RWPE2 (cell line): ENCODE results near the gene ANKRD27.

Experiments
- ATAC-seq: fragments of 200-7000 bp; cut with Tn5 transposase; 3 replicates; pipeline ENCODE4 v1.9.1; 2021; ENCODE audit warnings: low read depth
- DNase-seq: peaks from one replicate; pipeline ENCODE4 v3.0.0-alpha.2; 2020; ENCODE audit warnings: low spot score
- H3K27ac ChIP-seq: fragments of 450-650 bp; 2 replicates; pipeline ENCODE4 v1.5.1; 2017; ENCODE audit warnings: mild to moderate bottlenecking; ENCODE audit not compliant: poor library complexity, severe bottlenecking
- H3K27me3 ChIP-seq: fragments of 250-450 bp; sonication (Bioruptor Pico); 2 replicates; pipeline ENCODE4 v1.5.1; 2021; ENCODE audit warnings: mild to moderate bottlenecking, moderate library complexity; ENCODE audit not compliant: insufficient read depth, poor library complexity, severe bottlenecking
- H3K36me3 ChIP-seq: fragments of 250-450 bp; sonication (Bioruptor Pico); 2 replicates; pipeline ENCODE4 v1.5.1; 2020; ENCODE audit warnings: low read depth, mild to moderate bottlenecking, moderate library complexity
- H3K4me1 ChIP-seq: fragments of 250-450 bp; sonication (Bioruptor Pico); 2 replicates; pipeline ENCODE4 v1.5.1; 2021; ENCODE audit warnings: mild to moderate bottlenecking, moderate library complexity; ENCODE audit not compliant: insufficient read depth, poor library complexity, severe bottlenecking
- H3K4me3 ChIP-seq: fragments of 250-450 bp; sonication (Bioruptor Pico); 2 replicates; pipeline ENCODE4 v1.5.1; 2021; ENCODE audit warnings: mild to moderate bottlenecking, moderate library complexity; ENCODE audit not compliant: severe bottlenecking
- H3K9me3 ChIP-seq: fragments of 250-450 bp; sonication (Bioruptor Pico); 2 replicates; pipeline ENCODE4 v1.5.1; 2021; ENCODE audit warnings: mild to moderate bottlenecking, moderate library complexity; ENCODE audit not compliant: severe bottlenecking
- CTCF ChIP-seq: fragments of 450-650 bp; IDR thresholded peaks from one replicate; pipeline ENCODE4 v1.5.1; 2017; ENCODE audit warnings: mild to moderate bottlenecking, moderate library complexity; ENCODE audit not compliant: poor library complexity, severe bottlenecking

ANKRD27 gene

GRCh38 chr19:32613008-32613407, 62.0 kb downstream of the ANKRD27 start:
- no peak for ATAC-seq
- no peak overlapping the region for H3K27ac ChIP-seq
- no peaks in the 10 kb centered on the region for H3K4me1 ChIP-seq
- DNase-seq = no peak
- H3K4me3 ChIP-seq = no peak overlapping the region
- H3K36me3 ChIP-seq = peaks cover 57% of the 10 kb centered on the region
- H3K27me3 ChIP-seq = no peaks in the 10 kb centered on the region
- TF ChIP-seq CTCF = no peak
- H3K9me3 ChIP-seq = no peaks in the 10 kb centered on the region

- TF ChIP-seq CTCF = no peak
- ATAC-seq = no peak
- Histone ChIP-seq H3K4me1 (no peaks in the 10 kb centered on the region), H3K27ac (no peak overlapping the region), H3K36me3 (peaks cover 49% of the 10 kb centered on the region), H3K27me3 (no peaks in the 10 kb centered on the region), H3K9me3 (no peaks in the 10 kb centered on the region), H3K4me3 (no peak overlapping the region)
- no peak for DNase-seq
Measured at GRCh38 chr19:32611161-32611560, 63.8 kb downstream of the ANKRD27 start.

GRCh38 chr19:32607479-32607878, 67.5 kb downstream of the ANKRD27 start:
- no peaks in the 10 kb centered on the region for H3K27me3 ChIP-seq

GRCh38 chr19:32606289-32606688, 68.7 kb downstream of the ANKRD27 start:
- Histone ChIP-seq H3K9me3 (no peaks in the 10 kb centered on the region), H3K4me3 (no peak overlapping the region), H3K4me1 (no peaks in the 10 kb centered on the region), H3K36me3 (peaks cover 37% of the 10 kb centered on the region), H3K27ac (no peak overlapping the region), H3K27me3 (no peaks in the 10 kb centered on the region)
- TF ChIP-seq CTCF = no peak
- ATAC-seq = no peak
- no peak for DNase-seq

More at GRCh38 chr19:32607479-32607878, 67.5 kb downstream of the ANKRD27 start:
- Histone ChIP-seq H3K4me3 (no peak overlapping the region), H3K9me3 (no peaks in the 10 kb centered on the region), H3K27ac (no peak overlapping the region), H3K36me3 (peaks cover 42% of the 10 kb centered on the region), H3K4me1 (no peaks in the 10 kb centered on the region)
- TF ChIP-seq CTCF = no peak
- DNase-seq (no peak), ATAC-seq (no peak)

- no peak overlapping the region for H3K4me3 ChIP-seq
- H3K27ac ChIP-seq = no peak overlapping the region
- H3K9me3 ChIP-seq = no peaks in the 10 kb centered on the region
- TF ChIP-seq CTCF = no peak
- no peaks in the 10 kb centered on the region for H3K4me1 ChIP-seq
- ATAC-seq (no peak), DNase-seq (no peak)
- H3K27me3 ChIP-seq = no peaks in the 10 kb centered on the region
- H3K36me3 ChIP-seq = peaks cover 44% of the 10 kb centered on the region
Measured at GRCh38 chr19:32605544-32605943, 69.4 kb downstream of the ANKRD27 start.
